Trophoblast cell (in vitro differentiated cells and primary cell): Measurements from ENCODE around the gene TEPSIN.

Source experiments
- DNase-seq, 2 donors: peaks; one replicate each; pipeline ENCODE4 v3.0.0-alpha.2; 2016
- H2AFZ ChIP-seq: 2 replicates; pipeline ENCODE4 v1.6.1; 2013; ENCODE audit warnings: low read length, moderate library complexity, mild to moderate bottlenecking; ENCODE audit not compliant: insufficient read depth, poor library complexity
- H2AK5ac ChIP-seq: 2 replicates; pipeline ENCODE4 v1.6.1; 2013; ENCODE audit warnings: mild to moderate bottlenecking, low read length
- H2BK120ac ChIP-seq: 2 replicates; pipeline ENCODE4 v1.6.1; 2013; ENCODE audit warnings: low read length, mild to moderate bottlenecking, moderate library complexity; ENCODE audit not compliant: insufficient read depth, poor library complexity
- H2BK12ac ChIP-seq: 2 replicates; pipeline ENCODE4 v1.6.1; 2013; ENCODE audit warnings: mild to moderate bottlenecking, low read length, moderate library complexity
- H2BK5ac ChIP-seq: 2 replicates; pipeline ENCODE4 v1.6.1; 2013; ENCODE audit warnings: low read length, low read depth, moderate library complexity, mild to moderate bottlenecking; ENCODE audit not compliant: poor library complexity
- H3K14ac ChIP-seq: 2 replicates; pipeline ENCODE4 v1.6.1; 2013; ENCODE audit warnings: mild to moderate bottlenecking, low read length
- H3K18ac ChIP-seq: 2 replicates; pipeline ENCODE4 v1.6.1; 2013; ENCODE audit warnings: mild to moderate bottlenecking, low read length
- H3K23ac ChIP-seq: 2 replicates; pipeline ENCODE4 v1.6.1; 2013; ENCODE audit warnings: low read length
- H3K27ac ChIP-seq: 2 replicates; pipeline ENCODE4 v1.5.1; 2013; ENCODE audit warnings: low read depth, mild to moderate bottlenecking, inconsistent platforms, low read length, moderate library complexity
- H3K27me3 ChIP-seq: 2 replicates; pipeline ENCODE4 v1.6.1; 2013; ENCODE audit warnings: inconsistent platforms, mild to moderate bottlenecking, low read length, moderate library complexity; ENCODE audit not compliant: insufficient read depth
- H3K36me3 ChIP-seq, 2 experiments: 1 replicate in 1 of 2; 2 replicates in 1 of 2; pipeline ENCODE4 v1.6.1; 2013; ENCODE audit warnings: low read length in 2 of 2, mild to moderate bottlenecking in 2 of 2, moderate library complexity in 1 of 2; ENCODE audit not compliant: insufficient read depth in 2 of 2, control insufficient read depth in 1 of 2
- H3K4ac ChIP-seq: 2 replicates; pipeline ENCODE4 v1.6.1; 2013; ENCODE audit warnings: low read depth, mild to moderate bottlenecking, low read length, moderate library complexity
- H3K4me1 ChIP-seq, 2 experiments: 1 replicate in 1 of 2; 2 replicates in 1 of 2; pipeline ENCODE4 v1.6.1; 2013; ENCODE audit warnings: low read length in 2 of 2, mild to moderate bottlenecking in 2 of 2, moderate library complexity in 1 of 2; ENCODE audit not compliant: insufficient read depth in 2 of 2, control insufficient read depth in 1 of 2
- H3K4me2 ChIP-seq: 2 replicates; pipeline ENCODE4 v1.6.1; 2013; ENCODE audit warnings: inconsistent platforms, mild to moderate bottlenecking, low read length, moderate library complexity
- H3K4me3 ChIP-seq: 2 replicates; pipeline ENCODE4 v1.5.1; 2013; ENCODE audit warnings: mild to moderate bottlenecking, low read depth, low read length, inconsistent platforms
- H3K79me1 ChIP-seq: one replicate; pipeline ENCODE4 v1.6.1; 2013; ENCODE audit warnings: low read length
- H3K79me2 ChIP-seq: 2 replicates; pipeline ENCODE4 v1.6.1; 2013; ENCODE audit warnings: low read length, mild to moderate bottlenecking; ENCODE audit not compliant: control insufficient read depth, insufficient read depth, poor library complexity
- H3K9ac ChIP-seq: 2 replicates; pipeline ENCODE4 v1.6.1; 2013; ENCODE audit warnings: mild to moderate bottlenecking, low read length
- H3K9me3 ChIP-seq: 2 replicates; pipeline ENCODE4 v1.6.1; 2013; ENCODE audit warnings: low read depth, mild to moderate bottlenecking, control low read depth, inconsistent platforms, low read length; ENCODE audit not compliant: insufficient read depth
- H4K12ac ChIP-seq: 2 replicates; pipeline ENCODE4 v1.6.1; 2013; ENCODE audit warnings: low read depth, mild to moderate bottlenecking, low read length, moderate library complexity
- H4K8ac ChIP-seq: 2 replicates; pipeline ENCODE4 v1.6.1; 2013; ENCODE audit warnings: low read depth, mild to moderate bottlenecking, low read length, moderate library complexity
- H4K91ac ChIP-seq: one replicate; pipeline ENCODE4 v1.6.1; 2013; ENCODE audit warnings: low read depth, mild to moderate bottlenecking, low read length, moderate library complexity
- WGBS: extraction: QIAGEN DNeasy Blood & Tissue Kit; methylation state at CpG from one replicate; pipeline ENCODE4 v1.1.7; 2013; ENCODE audit warnings: missing lambda C conversion rate; ENCODE audit not compliant: insufficient read length, insufficient coverage; ENCODE audit errors: extremely low coverage; 5-methylcytosine and 5-hydroxymethylcytosine counted together

Gene TEPSIN

GRCh38 chr17:81181811-81182185, 57.1 kb downstream of the TEPSIN start:
- Histone ChIP-seq H2AK5ac (no peak overlapping the region), H3K4me2 (no peak overlapping the region), H3K79me1 (no peaks in the 10 kb centered on the region), H4K91ac (no peak overlapping the region), H3K14ac (no peak overlapping the region), H2AFZ (no peak overlapping the region), H3K27ac (no peak overlapping the region), H3K79me2 (no peaks in the 10 kb centered on the region), H3K9me3 (peaks cover 4% of the 10 kb centered on the region), H3K36me3 (no peaks in the 10 kb centered on the region), H2BK12ac (no peak overlapping the region), H3K18ac (no peak overlapping the region), H2BK5ac (no peak overlapping the region), H4K8ac (no peak overlapping the region), H3K4me1 (no peaks in the 10 kb centered on the region), H3K27me3 (no peaks in the 10 kb centered on the region), H4K12ac (no peak overlapping the region), H3K4me3 (peak overlapping the region; percentile 44), H3K9ac (no peak overlapping the region), H3K23ac (no peak overlapping the region), H2BK120ac (no peak overlapping the region), H3K4ac (no peak overlapping the region)
- no CpG with 5 or more reads among the region's 19 CpGs for WGBS
- DNase-seq = no peak

GRCh38 chr17:81180836-81181810, 57.7 kb downstream of the TEPSIN start:
- Histone ChIP-seq H3K18ac (no peak overlapping the region), H3K36me3 (no peaks in the 10 kb centered on the region), H2BK5ac (no peak overlapping the region), H3K14ac (no peak overlapping the region), H2AK5ac (no peak overlapping the region), H2AFZ (no peak overlapping the region), H4K8ac (no peak overlapping the region), H4K12ac (no peak overlapping the region), H3K9ac (no peak overlapping the region), H3K23ac (no peak overlapping the region), H3K79me1 (no peaks in the 10 kb centered on the region), H3K4me1 (no peaks in the 10 kb centered on the region), H4K91ac (no peak overlapping the region), H3K79me2 (no peaks in the 10 kb centered on the region), H3K9me3 (peaks cover 4% of the 10 kb centered on the region), H3K4me2 (no peak overlapping the region), H2BK12ac (no peak overlapping the region), H2BK120ac (no peak overlapping the region), H3K27ac (no peak overlapping the region), H3K4me3 (peak overlapping the region; percentile 44), H3K27me3 (no peaks in the 10 kb centered on the region), H3K4ac (no peak overlapping the region)
- WGBS = no CpG with 5 or more reads among the region's 49 CpGs
- DNase-seq = no peak

- no peaks in the 10 kb centered on the region for H3K79me2 ChIP-seq
- no peak overlapping the region for H3K18ac ChIP-seq
- H3K9me3 ChIP-seq = peaks cover 4% of the 10 kb centered on the region
- no peak overlapping the region for H3K27ac ChIP-seq
- H2AK5ac ChIP-seq = no peak overlapping the region
- no peaks in the 10 kb centered on the region for H3K4me1 ChIP-seq
- no peak overlapping the region for H3K23ac ChIP-seq
- no CpG with 5 or more reads among the region's 12 CpGs for WGBS
- no peaks in the 10 kb centered on the region for H3K27me3 ChIP-seq
- no peak overlapping the region for H2BK5ac ChIP-seq
- no peak overlapping the region for H3K9ac ChIP-seq
- no peak overlapping the region for H3K4me3 ChIP-seq
- H3K79me1 ChIP-seq = no peaks in the 10 kb centered on the region
- no peak overlapping the region for H4K91ac ChIP-seq
- no peak overlapping the region for H2BK120ac ChIP-seq
- no peak overlapping the region for H3K14ac ChIP-seq
- H2BK12ac ChIP-seq = no peak overlapping the region
- DNase-seq = no peak
- H4K8ac ChIP-seq = no peak overlapping the region
- no peak overlapping the region for H3K4me2 ChIP-seq
- H3K36me3 ChIP-seq = no peaks in the 10 kb centered on the region
- H4K12ac ChIP-seq = no peak overlapping the region
- H2AFZ ChIP-seq = no peak overlapping the region
- no peak overlapping the region for H3K4ac ChIP-seq
Observed at GRCh38 chr17:81179861-81180260, 59.0 kb downstream of the TEPSIN start.

- no peak overlapping the region for H3K23ac ChIP-seq
- no peak for DNase-seq
- no peaks in the 10 kb centered on the region for H3K27me3 ChIP-seq
- no peak overlapping the region for H2BK120ac ChIP-seq
- H3K4me2 ChIP-seq = no peak overlapping the region
- H3K79me2 ChIP-seq = no peaks in the 10 kb centered on the region
- no peak overlapping the region for H3K27ac ChIP-seq
- no peak overlapping the region for H2BK12ac ChIP-seq
- no peak overlapping the region for H2AFZ ChIP-seq
- H2AK5ac ChIP-seq = no peak overlapping the region
- no peak overlapping the region for H3K18ac ChIP-seq
- H3K4me3 ChIP-seq = no peak overlapping the region
- H3K9me3 ChIP-seq = peaks cover 3% of the 10 kb centered on the region
- H3K14ac ChIP-seq = no peak overlapping the region
- H4K8ac ChIP-seq = no peak overlapping the region
- H3K4me1 ChIP-seq = no peaks in the 10 kb centered on the region
- no peak overlapping the region for H4K91ac ChIP-seq
- no peak overlapping the region for H3K9ac ChIP-seq
- no peak overlapping the region for H2BK5ac ChIP-seq
- no CpG with 5 or more reads among the region's 9 CpGs for WGBS
- H3K4ac ChIP-seq = no peak overlapping the region
- H3K36me3 ChIP-seq = no peaks in the 10 kb centered on the region
- H3K79me1 ChIP-seq = no peaks in the 10 kb centered on the region
- H4K12ac ChIP-seq = no peak overlapping the region
Observed at GRCh38 chr17:81179220-81179619, 59.6 kb downstream of the TEPSIN start.
